ENCODE measurements around the gene ARHGDIG. TPM values are rescaled to one million over a fixed set of nuclear protein-coding genes. Genes with fewer than 3 reads are reported as not detected.
A peak's percentile ranks its signal among the peaks of the same experiment; 100 is the strongest.

The ARHGDIG gene
- total RNA-seq, 1 donor from 2014 or later, result not detected

- TF ChIP-seq CTCF (IDR thresholded peaks at IDR 0.05; ENCODE audit: unreplicated experiment), result no peak
- H3K27ac Mint-ChIP-seq (ENCODE audit: unreplicated experiment), result no peak overlapping the region
- no peaks in the 10 kb centered on the region for H3K9me3 Mint-ChIP-seq (ENCODE audit: unreplicated experiment)
- peaks cover 21% of the 10 kb centered on the region for H3K36me3 Mint-ChIP-seq (ENCODE audit: low read depth, unreplicated experiment)
- H3K4me1 Mint-ChIP-seq (ENCODE audit: unreplicated experiment), result peaks cover 3% of the 10 kb centered on the region
- H3K4me3 Mint-ChIP-seq (ENCODE audit: unreplicated experiment), result no peak overlapping the region
- peaks cover 3% of the 10 kb centered on the region for H3K27me3 Mint-ChIP-seq (ENCODE audit: unreplicated experiment)
- DNase-seq (ENCODE audit: low spot score), result no peak
These were observed 36.5 kb downstream of the ARHGDIG start for GRCh38 chr16:316741-317464.

- no peak for TF ChIP-seq CTCF (IDR thresholded peaks at IDR 0.05; ENCODE audit: unreplicated experiment)
- Mint-ChIP-seq H3K27ac (ENCODE audit: unreplicated experiment) (no peak overlapping the region), H3K4me3 (ENCODE audit: unreplicated experiment) (no peak overlapping the region), H3K9me3 (ENCODE audit: unreplicated experiment) (no peaks in the 10 kb centered on the region), H3K4me1 (ENCODE audit: unreplicated experiment) (peaks cover 3% of the 10 kb centered on the region), H3K27me3 (ENCODE audit: unreplicated experiment) (peaks cover 3% of the 10 kb centered on the region), H3K36me3 (ENCODE audit: low read depth, unreplicated experiment) (peaks cover 18% of the 10 kb centered on the region)
- DNase-seq (ENCODE audit: low spot score), result no peak
These were observed 37.2 kb downstream of the ARHGDIG start for GRCh38 chr16:317583-317982.

- TF ChIP-seq CTCF (IDR thresholded peaks at IDR 0.05; ENCODE audit: unreplicated experiment), result no peak
- Mint-ChIP-seq H3K9me3 (ENCODE audit: unreplicated experiment) (no peaks in the 10 kb centered on the region), H3K27ac (ENCODE audit: unreplicated experiment) (no peak overlapping the region), H3K27me3 (ENCODE audit: unreplicated experiment) (peaks cover 4% of the 10 kb centered on the region), H3K4me3 (ENCODE audit: unreplicated experiment) (no peak overlapping the region), H3K36me3 (ENCODE audit: low read depth, unreplicated experiment) (peaks cover 18% of the 10 kb centered on the region), H3K4me1 (ENCODE audit: unreplicated experiment) (peaks cover 3% of the 10 kb centered on the region)
- peak; percentile 41 for DNase-seq (ENCODE audit: low spot score)
These were observed 38.2 kb downstream of the ARHGDIG start for GRCh38 chr16:318628-319027.

- H3K9me3 Mint-ChIP-seq (ENCODE audit: unreplicated experiment), result no peaks in the 10 kb centered on the region
- no peak overlapping the region for H3K4me3 Mint-ChIP-seq (ENCODE audit: unreplicated experiment)
- H3K27me3 Mint-ChIP-seq (ENCODE audit: unreplicated experiment), result peaks cover 6% of the 10 kb centered on the region
- DNase-seq (ENCODE audit: low spot score), result no peak
- peaks cover 9% of the 10 kb centered on the region for H3K36me3 Mint-ChIP-seq (ENCODE audit: low read depth, unreplicated experiment)
- no peak for TF ChIP-seq CTCF (IDR thresholded peaks at IDR 0.05; ENCODE audit: unreplicated experiment)
- peaks cover 1% of the 10 kb centered on the region for H3K4me1 Mint-ChIP-seq (ENCODE audit: unreplicated experiment)
- no peak overlapping the region for H3K27ac Mint-ChIP-seq (ENCODE audit: unreplicated experiment)
These were observed 39.8 kb downstream of the ARHGDIG start for GRCh38 chr16:320206-320605.

GRCh38 chr16:321532-321931 lies 41.1 kb downstream of the ARHGDIG start:
- no peak for DNase-seq (ENCODE audit: low spot score)
- Mint-ChIP-seq H3K36me3 (ENCODE audit: low read depth, unreplicated experiment) (peaks cover 7% of the 10 kb centered on the region), H3K4me3 (ENCODE audit: unreplicated experiment) (no peak overlapping the region), H3K9me3 (ENCODE audit: unreplicated experiment) (no peaks in the 10 kb centered on the region), H3K27ac (ENCODE audit: unreplicated experiment) (no peak overlapping the region), H3K4me1 (ENCODE audit: unreplicated experiment) (no peaks in the 10 kb centered on the region), H3K27me3 (ENCODE audit: unreplicated experiment) (peaks cover 6% of the 10 kb centered on the region)
- TF ChIP-seq CTCF (IDR thresholded peaks at IDR 0.05; ENCODE audit: unreplicated experiment), result no peak
